SK-N-SH treated with all-trans-retinoic acid at 6 μM for 48 hours (cell line): ENCODE data around the gene ALG11.

ENCODE experiments used
- BACH2 ChIP-seq: fragments of 250-450 bp; sonication (Bioruptor Pico); IDR thresholded peaks from 2 replicates; pipeline ENCODE4 v1.9.0; 2021; ENCODE audit warnings: mild to moderate bottlenecking, borderline replicate concordance
- CSDC2 ChIP-seq: fragments of 250-450 bp; sonication (Bioruptor Pico); IDR thresholded peaks from 2 replicates; pipeline ENCODE4 v1.5.0; 2020; ENCODE audit warnings: mild to moderate bottlenecking, moderate library complexity
- OSR1 ChIP-seq: fragments of 250-450 bp; sonication (Bioruptor Pico); IDR thresholded peaks from 2 replicates; pipeline ENCODE4 v1.8.0; 2022; ENCODE audit warnings: moderate library complexity, mild to moderate bottlenecking, inconsistent platforms
- RARB ChIP-seq: fragments of 250-450 bp; sonication (Bioruptor Pico); IDR thresholded peaks from 2 replicates; pipeline ENCODE4 v1.8.0; 2021; ENCODE audit warnings: mild to moderate bottlenecking, moderate library complexity
- SNAI2 ChIP-seq: fragments of 250-450 bp; sonication (Bioruptor Pico); IDR thresholded peaks from 2 replicates; pipeline ENCODE4 v1.5.0; 2020; ENCODE audit warnings: mild to moderate bottlenecking, moderate library complexity
- TCF4 ChIP-seq: fragments of 250-450 bp; sonication (Bioruptor Pico); IDR thresholded peaks from 2 replicates; pipeline ENCODE4 v1.8.0; 2021; ENCODE audit warnings: mild to moderate bottlenecking, moderate library complexity, borderline replicate concordance
- TOX ChIP-seq: fragments of 250-450 bp; sonication (Bioruptor Pico); IDR thresholded peaks from 2 replicates; pipeline ENCODE4 v1.8.0; 2021; ENCODE audit warnings: mild to moderate bottlenecking, moderate library complexity, borderline replicate concordance
- ZFP30 ChIP-seq: fragments of 450-650 bp; formaldehyde crosslinking; IDR thresholded peaks from 2 replicates; pipeline ENCODE4 v1.5.0; 2022; ENCODE audit warnings: mild to moderate bottlenecking, moderate library complexity
- TF ChIP-seq, protein P1 (sequence below): fragments of 250-450 bp; sonication (Bioruptor Pico); IDR thresholded peaks from 2 replicates; pipeline ENCODE4 v1.8.0; 2020; ENCODE audit warnings: mild to moderate bottlenecking, moderate library complexity, borderline replicate concordance
- TF ChIP-seq, protein P2 (sequence below): fragments of 250-450 bp; sonication (Bioruptor Pico); IDR thresholded peaks from 2 replicates; pipeline ENCODE4 v1.5.0; 2020; ENCODE audit warnings: mild to moderate bottlenecking, moderate library complexity

DNA sequence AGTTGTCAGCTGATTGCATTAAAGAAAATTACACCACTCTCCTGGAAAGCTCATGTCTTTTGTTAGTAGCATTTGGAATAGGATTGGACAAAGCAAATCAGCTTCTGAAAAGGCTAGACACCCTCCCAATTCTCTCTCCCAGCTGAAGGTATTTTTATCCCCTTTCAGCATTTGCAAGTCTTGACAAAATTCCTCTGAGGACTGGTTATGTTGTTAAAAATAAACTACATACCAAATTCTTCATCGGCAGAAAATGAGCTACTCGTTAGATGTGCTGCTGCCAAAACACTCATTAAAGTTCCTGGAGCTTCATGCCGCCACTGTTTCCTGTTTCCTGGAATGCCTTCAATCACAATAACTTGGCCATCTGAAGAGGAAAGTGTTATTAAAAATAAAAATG lies 49.4 kb downstream of the ALG11 start:
- TF ChIP-seq CSDC2 (CRISPR knock-in tag) (no peak), BACH2 (CRISPR knock-in tag) (no peak), OSR1 (no peak), SNAI2 (CRISPR knock-in tag) (no peak), TCF4 (CRISPR knock-in tag) (no peak), TOX (CRISPR knock-in tag) (no peak), RARB (CRISPR knock-in tag) (no peak), ZFP30 (CRISPR knock-in tag) (no peak)
- TF ChIP-seq, protein P1, sequence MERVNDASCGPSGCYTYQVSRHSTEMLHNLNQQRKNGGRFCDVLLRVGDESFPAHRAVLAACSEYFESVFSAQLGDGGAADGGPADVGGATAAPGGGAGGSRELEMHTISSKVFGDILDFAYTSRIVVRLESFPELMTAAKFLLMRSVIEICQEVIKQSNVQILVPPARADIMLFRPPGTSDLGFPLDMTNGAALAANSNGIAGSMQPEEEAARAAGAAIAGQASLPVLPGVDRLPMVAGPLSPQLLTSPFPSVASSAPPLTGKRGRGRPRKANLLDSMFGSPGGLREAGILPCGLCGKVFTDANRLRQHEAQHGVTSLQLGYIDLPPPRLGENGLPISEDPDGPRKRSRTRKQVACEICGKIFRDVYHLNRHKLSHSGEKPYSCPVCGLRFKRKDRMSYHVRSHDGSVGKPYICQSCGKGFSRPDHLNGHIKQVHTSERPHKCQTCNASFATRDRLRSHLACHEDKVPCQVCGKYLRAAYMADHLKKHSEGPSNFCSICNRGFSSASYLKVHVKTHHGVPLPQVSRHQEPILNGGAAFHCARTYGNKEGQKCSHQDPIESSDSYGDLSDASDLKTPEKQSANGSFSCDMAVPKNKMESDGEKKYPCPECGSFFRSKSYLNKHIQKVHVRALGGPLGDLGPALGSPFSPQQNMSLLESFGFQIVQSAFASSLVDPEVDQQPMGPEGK (CRISPR knock-in tag) = no peak
- TF ChIP-seq, protein P2, sequence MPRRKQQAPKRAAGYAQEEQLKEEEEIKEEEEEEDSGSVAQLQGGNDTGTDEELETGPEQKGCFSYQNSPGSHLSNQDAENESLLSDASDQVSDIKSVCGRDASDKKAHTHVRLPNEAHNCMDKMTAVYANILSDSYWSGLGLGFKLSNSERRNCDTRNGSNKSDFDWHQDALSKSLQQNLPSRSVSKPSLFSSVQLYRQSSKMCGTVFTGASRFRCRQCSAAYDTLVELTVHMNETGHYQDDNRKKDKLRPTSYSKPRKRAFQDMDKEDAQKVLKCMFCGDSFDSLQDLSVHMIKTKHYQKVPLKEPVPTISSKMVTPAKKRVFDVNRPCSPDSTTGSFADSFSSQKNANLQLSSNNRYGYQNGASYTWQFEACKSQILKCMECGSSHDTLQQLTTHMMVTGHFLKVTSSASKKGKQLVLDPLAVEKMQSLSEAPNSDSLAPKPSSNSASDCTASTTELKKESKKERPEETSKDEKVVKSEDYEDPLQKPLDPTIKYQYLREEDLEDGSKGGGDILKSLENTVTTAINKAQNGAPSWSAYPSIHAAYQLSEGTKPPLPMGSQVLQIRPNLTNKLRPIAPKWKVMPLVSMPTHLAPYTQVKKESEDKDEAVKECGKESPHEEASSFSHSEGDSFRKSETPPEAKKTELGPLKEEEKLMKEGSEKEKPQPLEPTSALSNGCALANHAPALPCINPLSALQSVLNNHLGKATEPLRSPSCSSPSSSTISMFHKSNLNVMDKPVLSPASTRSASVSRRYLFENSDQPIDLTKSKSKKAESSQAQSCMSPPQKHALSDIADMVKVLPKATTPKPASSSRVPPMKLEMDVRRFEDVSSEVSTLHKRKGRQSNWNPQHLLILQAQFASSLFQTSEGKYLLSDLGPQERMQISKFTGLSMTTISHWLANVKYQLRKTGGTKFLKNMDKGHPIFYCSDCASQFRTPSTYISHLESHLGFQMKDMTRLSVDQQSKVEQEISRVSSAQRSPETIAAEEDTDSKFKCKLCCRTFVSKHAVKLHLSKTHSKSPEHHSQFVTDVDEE (CRISPR knock-in tag) = no peak
